ENCODE data around the gene CSNK1G3. TPM values are rescaled to one million over a fixed set of nuclear protein-coding genes. Genes with fewer than 3 reads are reported as not detected.

CSNK1G3 gene
- total RNA-seq, 3 donors from 2014 or later: 53.3 to 72.0 (median 69.1) TPM

DNA sequence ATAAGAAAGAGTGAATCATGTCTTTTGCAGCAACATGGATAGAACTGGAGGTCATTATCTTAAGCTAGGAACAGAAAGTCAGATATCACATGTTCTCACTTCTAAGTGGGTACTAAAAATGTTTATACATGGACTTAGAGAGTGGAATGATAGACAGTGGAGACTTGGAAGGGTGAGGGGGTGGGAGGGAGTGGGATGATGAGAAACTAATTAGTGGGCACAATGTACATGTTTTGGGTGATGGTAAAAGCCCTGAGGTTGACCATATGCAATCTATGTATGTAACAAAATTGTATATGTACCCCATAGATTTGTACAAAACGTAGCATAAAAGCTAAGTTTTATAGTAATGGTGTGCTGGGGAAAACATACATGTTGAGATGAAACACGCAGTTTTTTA, 25.3 kb downstream of the CSNK1G3 start:
- no peak for ATAC-seq
- H3K4me3 ChIP-seq: no peak overlapping the region
- TF ChIP-seq, protein P1, sequence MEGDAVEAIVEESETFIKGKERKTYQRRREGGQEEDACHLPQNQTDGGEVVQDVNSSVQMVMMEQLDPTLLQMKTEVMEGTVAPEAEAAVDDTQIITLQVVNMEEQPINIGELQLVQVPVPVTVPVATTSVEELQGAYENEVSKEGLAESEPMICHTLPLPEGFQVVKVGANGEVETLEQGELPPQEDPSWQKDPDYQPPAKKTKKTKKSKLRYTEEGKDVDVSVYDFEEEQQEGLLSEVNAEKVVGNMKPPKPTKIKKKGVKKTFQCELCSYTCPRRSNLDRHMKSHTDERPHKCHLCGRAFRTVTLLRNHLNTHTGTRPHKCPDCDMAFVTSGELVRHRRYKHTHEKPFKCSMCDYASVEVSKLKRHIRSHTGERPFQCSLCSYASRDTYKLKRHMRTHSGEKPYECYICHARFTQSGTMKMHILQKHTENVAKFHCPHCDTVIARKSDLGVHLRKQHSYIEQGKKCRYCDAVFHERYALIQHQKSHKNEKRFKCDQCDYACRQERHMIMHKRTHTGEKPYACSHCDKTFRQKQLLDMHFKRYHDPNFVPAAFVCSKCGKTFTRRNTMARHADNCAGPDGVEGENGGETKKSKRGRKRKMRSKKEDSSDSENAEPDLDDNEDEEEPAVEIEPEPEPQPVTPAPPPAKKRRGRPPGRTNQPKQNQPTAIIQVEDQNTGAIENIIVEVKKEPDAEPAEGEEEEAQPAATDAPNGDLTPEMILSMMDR (IDR thresholded peaks at IDR 0.05): no peak
- intact Hi-C loops (cut with DNase I, micrococcal nuclease): no loop called here
- no peaks in the 10 kb centered on the region for H3K4me1 ChIP-seq (ENCODE audit: low read depth)
- H3K9me3 ChIP-seq: no peaks in the 10 kb centered on the region
- no peak for DNase-seq
- no peaks in the 10 kb centered on the region for H3K36me3 ChIP-seq (ENCODE audit: low read depth)

DNA sequence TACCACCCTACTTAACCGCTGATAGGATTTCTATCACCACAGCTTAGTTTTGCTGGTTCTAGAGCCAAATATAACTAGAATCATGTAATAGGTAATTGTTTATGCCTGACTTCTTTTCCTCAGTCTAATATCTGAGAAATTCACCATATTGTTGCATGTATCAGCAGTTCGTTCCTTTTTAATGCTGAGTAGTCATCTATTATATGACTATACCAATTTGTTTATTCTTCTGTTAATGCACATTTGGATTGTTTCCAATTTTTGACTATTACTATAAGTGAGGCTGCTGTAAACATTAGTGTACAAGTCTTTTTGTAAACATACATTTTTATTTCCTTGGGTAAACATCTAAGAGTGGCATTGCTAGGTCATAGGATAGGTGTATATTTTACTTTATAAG, 25.9 kb downstream of the CSNK1G3 start:
- Histone ChIP-seq H3K9me3 (no peaks in the 10 kb centered on the region), H3K36me3 (ENCODE audit: low read depth) (no peaks in the 10 kb centered on the region), H3K4me3 (no peak overlapping the region), H3K4me1 (ENCODE audit: low read depth) (no peaks in the 10 kb centered on the region)
- no peak for DNase-seq
- intact Hi-C loops (cut with DNase I, micrococcal nuclease): no loop called here
- TF ChIP-seq, protein P1 (IDR thresholded peaks at IDR 0.05): no peak
- no peak for ATAC-seq

DNA sequence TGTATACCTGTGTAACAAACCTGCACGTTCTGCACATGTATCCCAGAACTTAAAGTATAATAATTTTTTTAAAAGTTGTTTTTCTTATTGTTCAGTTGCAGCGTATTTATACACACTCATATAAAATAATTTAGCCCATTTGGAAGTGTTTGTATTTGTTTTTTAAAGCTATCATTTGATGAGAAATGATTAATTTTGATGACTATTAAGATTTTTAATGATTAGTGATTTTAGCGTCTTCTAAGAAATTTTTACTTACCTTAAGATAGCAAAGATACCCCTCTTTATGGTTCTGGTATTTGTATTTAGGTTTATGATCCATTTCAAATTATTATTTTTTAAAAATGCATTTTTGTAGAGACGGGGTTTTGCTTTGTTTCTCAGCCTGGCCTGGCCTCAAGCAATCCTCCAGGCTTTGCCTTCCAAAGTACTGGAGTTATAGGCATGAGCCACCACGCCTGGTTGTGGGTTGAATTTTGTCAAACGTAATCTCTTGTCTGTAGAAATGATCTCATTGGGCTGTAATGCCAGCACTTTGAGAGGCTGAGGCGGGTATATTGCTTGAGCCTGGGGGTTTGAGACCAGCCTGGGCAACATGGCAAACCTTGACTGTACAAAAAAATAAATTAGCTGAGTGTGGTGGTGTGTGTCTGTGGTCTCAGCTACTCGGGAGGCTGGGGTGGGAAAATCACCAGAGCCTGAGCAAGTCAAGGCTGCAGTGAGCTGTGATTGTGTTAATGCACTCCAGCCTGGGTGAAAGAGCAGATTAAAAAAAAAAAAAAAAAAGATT, 26.9 kb downstream of the CSNK1G3 start:
- intact Hi-C loops (cut with DNase I, micrococcal nuclease): no loop called here
- TF ChIP-seq, protein P1 (IDR thresholded peaks at IDR 0.05): no peak
- no peaks in the 10 kb centered on the region for H3K36me3 ChIP-seq (ENCODE audit: low read depth)
- DNase-seq (no peak), ATAC-seq (no peak)
- H3K9me3 ChIP-seq: no peaks in the 10 kb centered on the region
- peaks cover 7% of the 10 kb centered on the region for H3K4me1 ChIP-seq (ENCODE audit: low read depth)
- no peak overlapping the region for H3K4me3 ChIP-seq

DNA sequence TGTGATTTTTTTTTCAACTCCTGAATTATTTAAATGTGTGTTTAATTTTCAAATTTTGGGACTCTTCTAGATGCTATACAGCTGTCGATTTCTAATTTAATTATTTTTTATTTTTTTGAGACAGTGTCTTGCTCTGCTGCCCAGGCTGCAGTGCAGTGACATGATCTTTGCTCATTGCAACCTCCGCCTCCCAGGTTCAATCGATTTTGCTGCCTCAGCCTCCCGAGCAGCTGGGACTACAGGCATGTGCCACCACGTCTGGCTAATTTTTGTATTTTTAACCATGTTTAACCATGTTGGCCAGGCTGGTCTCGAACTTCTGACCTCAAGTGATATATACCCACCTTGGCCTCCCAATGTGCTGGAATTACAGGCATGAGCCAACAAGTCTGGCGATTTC, 28.6 kb downstream of the CSNK1G3 start:
- no peak for DNase-seq
- Histone ChIP-seq H3K4me1 (ENCODE audit: low read depth) (peaks cover 9% of the 10 kb centered on the region), H3K36me3 (ENCODE audit: low read depth) (no peaks in the 10 kb centered on the region), H3K4me3 (no peak overlapping the region), H3K9me3 (no peaks in the 10 kb centered on the region)
- intact Hi-C loops (cut with DNase I, micrococcal nuclease): no loop called here
- ATAC-seq: no peak
- TF ChIP-seq, protein P1 (IDR thresholded peaks at IDR 0.05): no peak

DNA sequence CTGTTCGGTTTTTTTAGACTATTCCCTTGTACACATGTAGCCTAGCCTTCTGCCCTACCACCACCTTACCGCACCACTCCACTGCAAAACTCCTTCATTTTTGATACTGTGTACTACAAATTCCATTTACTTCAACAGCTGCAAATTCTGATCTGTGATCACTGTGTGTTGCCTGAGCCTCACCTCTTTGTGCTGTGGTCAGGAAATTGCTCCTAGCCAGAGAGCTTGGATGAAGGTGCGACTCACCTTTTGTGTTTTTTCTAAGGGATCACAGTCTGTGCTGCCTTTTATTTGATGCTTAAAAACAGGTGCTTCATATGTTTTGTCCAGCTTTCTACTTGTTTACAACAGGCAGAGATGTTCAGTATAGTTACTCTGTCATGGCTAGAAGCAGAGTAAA, 31.5 kb downstream of the CSNK1G3 start:
- TF ChIP-seq, protein P1 (IDR thresholded peaks at IDR 0.05): no peak
- H3K4me1 ChIP-seq (ENCODE audit: low read depth): peaks cover 9% of the 10 kb centered on the region
- intact Hi-C loops (cut with DNase I, micrococcal nuclease): no loop called here
- no peaks in the 10 kb centered on the region for H3K9me3 ChIP-seq
- no peak for ATAC-seq
- DNase-seq: no peak
- H3K4me3 ChIP-seq: no peak overlapping the region
- H3K36me3 ChIP-seq (ENCODE audit: low read depth): no peaks in the 10 kb centered on the region
